Uterus (tissue), 4 donors: ENCODE data around the gene DNAH6. TPM values are rescaled to one million over a fixed set of nuclear protein-coding genes. Genes with fewer than 3 reads are reported as not detected.

Experiments
- DNase-seq, 2 donors: peaks; one replicate each; pipeline ENCODE4 v3.0.0-alpha.2; 2019 to 2020
- H3K27ac ChIP-seq, 2 donors: fragments of 200-600 bp; sonication (generic); 1 replicate in 1 of 2; 2 replicates in 1 of 2; pipeline ENCODE4 v1.5.1; 2016 to 2018
- H3K27me3 ChIP-seq, 2 donors: fragments of 200-600 bp; sonication (generic); one replicate each; pipeline ENCODE4 v1.5.1; 2018 to 2019; ENCODE audit warnings: control low read depth in 1 of 2
- H3K36me3 ChIP-seq, 2 donors: fragments of 200-600 bp; sonication (generic); one replicate each; pipeline ENCODE4 v1.5.1; 2019; ENCODE audit warnings: control low read depth in 1 of 2
- H3K4me1 ChIP-seq, 2 donors: fragments of 200-600 bp; sonication (generic); one replicate each; pipeline ENCODE4 v1.5.1; 2018 to 2019; ENCODE audit warnings: control low read depth in 1 of 2
- H3K4me3 ChIP-seq, 2 donors: fragments of 200-600 bp; sonication (generic); 1 replicate in 1 of 2; 2 replicates in 1 of 2; pipeline ENCODE4 v1.5.1; 2018 to 2019; ENCODE audit warnings: mild to moderate bottlenecking in 1 of 2
- H3K9me3 ChIP-seq, 2 donors: fragments of 200-600 bp; sonication (generic); one replicate each; pipeline ENCODE4 v1.5.1; 2019; ENCODE audit warnings: control low read depth in 1 of 2
- CTCF ChIP-seq, 4 experiments: fragments of 200-600 bp in 2 of 4; fragments of 450-650 bp in 2 of 4; sonication (generic) in 2 of 4; IDR thresholded peaks; one replicate each; pipeline ENCODE4 v1.5.1; 2016 to 2019; ENCODE audit warnings: antibody characterized with exemption in 4 of 4, mild to moderate bottlenecking in 2 of 4, moderate library complexity in 1 of 4
- POLR2A ChIP-seq, 2 donors: fragments of 450-650 bp; IDR thresholded peaks; one replicate each; pipeline ENCODE4 v1.6.1; 2016; ENCODE audit warnings: antibody characterized with exemption in 2 of 2, mild to moderate bottlenecking in 1 of 2, moderate library complexity in 1 of 2
- intact Hi-C: fragments of 100-400 bp; cut with DNase I; formaldehyde crosslinking; loops from one replicate; pipeline ENCODE4 v1.15.1; 2023; ENCODE audit warnings: low total_unique reads
- total RNA-seq, 4 donors: library from RNA; depleted of rRNA in 3 of 4; stranded (reverse); fragments of >200 nt in 3 of 4; gene quantifications; one replicate each; pipeline versions ENCODE4 v1.1.0 to v1.2.4, GENCODE V29; 2014 to 2023
- donor health status: DM: yes; HTN: yes; CAD: no.

DNAH6 gene
- total RNA-seq, 4 donors from 2014 or later = 1.0 to 8.4 (median 2.7) TPM

GRCh38 chr2:84474176-84474575 is 42.1 kb upstream of the DNAH6 start:
- intact Hi-C loops = no loop called here
- Histone ChIP-seq H3K4me3 (no peak overlapping the region), H3K36me3 (no peaks in the 10 kb centered on the region), H3K27me3 (no peaks in the 10 kb centered on the region), H3K4me1 (no peaks in the 10 kb centered on the region), H3K9me3 (no peaks in the 10 kb centered on the region), H3K27ac (no peak overlapping the region)
- no peak for DNase-seq
- TF ChIP-seq POLR2A (IDR thresholded peaks at IDR 0.05) = no peak
- TF ChIP-seq CTCF (IDR thresholded peaks at IDR 0.05) = no peak

- no peaks in the 10 kb centered on the region for H3K4me1 ChIP-seq
- TF ChIP-seq CTCF (IDR thresholded peaks at IDR 0.05) (no peak), POLR2A (IDR thresholded peaks at IDR 0.05) (no peak)
- intact Hi-C loops = no loop called here
- no peaks in the 10 kb centered on the region for H3K27me3 ChIP-seq
- no peaks in the 10 kb centered on the region for H3K36me3 ChIP-seq
- H3K9me3 ChIP-seq = no peaks in the 10 kb centered on the region
- H3K4me3 ChIP-seq = no peak overlapping the region
- no peak for DNase-seq
- H3K27ac ChIP-seq = no peak overlapping the region
Observed at GRCh38 chr2:84477886-84478285, 38.4 kb upstream of the DNAH6 start.

- H3K4me3 ChIP-seq = no peak overlapping the region
- no peak for TF ChIP-seq POLR2A (IDR thresholded peaks at IDR 0.05)
- no peak for TF ChIP-seq CTCF (IDR thresholded peaks at IDR 0.05)
- DNase-seq = no peak
- H3K27ac ChIP-seq = no peak overlapping the region
- no peaks in the 10 kb centered on the region for H3K9me3 ChIP-seq
- no peaks in the 10 kb centered on the region for H3K4me1 ChIP-seq
- H3K36me3 ChIP-seq = no peaks in the 10 kb centered on the region
- no peaks in the 10 kb centered on the region for H3K27me3 ChIP-seq
- intact Hi-C loops = no loop called here
Observed at GRCh38 chr2:84478867-84479266, 37.4 kb upstream of the DNAH6 start.

GRCh38 chr2:84481702-84482101 is 34.6 kb upstream of the DNAH6 start:
- Histone ChIP-seq H3K4me3 (no peak overlapping the region), H3K27me3 (no peaks in the 10 kb centered on the region), H3K36me3 (no peaks in the 10 kb centered on the region), H3K9me3 (no peaks in the 10 kb centered on the region), H3K27ac (no peak overlapping the region), H3K4me1 (no peaks in the 10 kb centered on the region)
- no peak for TF ChIP-seq POLR2A (IDR thresholded peaks at IDR 0.05)
- no peak for TF ChIP-seq CTCF (IDR thresholded peaks at IDR 0.05)
- no peak for DNase-seq
- intact Hi-C loops = no loop called here

- Histone ChIP-seq H3K9me3 (no peaks in the 10 kb centered on the region), H3K4me3 (no peak overlapping the region), H3K4me1 (no peaks in the 10 kb centered on the region), H3K36me3 (no peaks in the 10 kb centered on the region), H3K27me3 (no peaks in the 10 kb centered on the region), H3K27ac (no peak overlapping the region)
- intact Hi-C loops = no loop called here
- TF ChIP-seq CTCF (IDR thresholded peaks at IDR 0.05) = no peak
- TF ChIP-seq POLR2A (IDR thresholded peaks at IDR 0.05) = no peak
- DNase-seq = no peak
Observed at GRCh38 chr2:84482603-84483002, 33.7 kb upstream of the DNAH6 start.
